Measurements from ENCODE around the gene ASXL3. TPM values are rescaled to one million over a fixed set of nuclear protein-coding genes. Genes with fewer than 3 reads are reported as not detected.

The ASXL3 gene
- total RNA-seq, 4 donors from 2014 or later = 0.13 to 0.62 (median 0.41) TPM

- WGBS, 2 donors = 70% methylated on average over 2 of the region's 2 CpGs
- TF ChIP-seq CTCF (IDR thresholded peaks at IDR 0.05) (no peak), POLR2A (IDR thresholded peaks at IDR 0.05) (no peak)
- H3K4me3 ChIP-seq (ENCODE audit: low read depth, poor library complexity, severe bottlenecking) = no peak overlapping the region
- intact Hi-C loops (cut with DNase I; ENCODE audit: low total_unique reads) = no loop called here
- no peak for DNase-seq (ENCODE audit: low spot score in 2 of 2)
Observed at GRCh38 chr18:33720133-33720532, 142.1 kb downstream of the ASXL3 start.

- 83 to 87% methylated on average over 4 of the region's 4 CpGs for WGBS, 2 donors
- no peak overlapping the region for H3K4me3 ChIP-seq (ENCODE audit: low read depth, poor library complexity, severe bottlenecking)
- no peak for TF ChIP-seq CTCF (IDR thresholded peaks at IDR 0.05)
- no peak for TF ChIP-seq POLR2A (IDR thresholded peaks at IDR 0.05)
- DNase-seq (ENCODE audit: low spot score in 2 of 2) = no peak
- intact Hi-C loops (cut with DNase I; ENCODE audit: low total_unique reads) = no loop called here
Observed at GRCh38 chr18:33729556-33729955, 151.5 kb downstream of the ASXL3 start.

DNA sequence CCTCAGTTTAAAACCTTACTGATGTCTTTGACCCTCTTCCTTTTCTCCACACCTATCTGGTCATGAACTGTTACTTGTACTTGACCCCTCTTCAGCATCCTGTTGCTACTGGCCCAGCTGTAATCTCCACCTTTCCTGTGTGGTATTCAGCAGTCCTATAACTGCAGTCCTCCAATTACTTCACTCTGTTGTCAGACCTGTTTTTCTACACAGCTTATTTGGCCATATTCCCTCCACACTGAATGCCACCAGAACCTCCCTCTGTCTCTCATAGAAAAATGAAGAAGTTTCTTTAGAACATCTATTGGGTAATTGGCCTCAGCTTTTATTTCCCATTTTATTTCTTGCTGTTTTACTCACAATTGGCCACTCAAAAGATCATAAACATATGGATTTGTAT, 155.4 kb downstream of the ASXL3 start:
- no peak for DNase-seq (ENCODE audit: low spot score in 2 of 2)
- no peak overlapping the region for H3K4me3 ChIP-seq (ENCODE audit: low read depth, poor library complexity, severe bottlenecking)
- intact Hi-C loops (cut with DNase I; ENCODE audit: low total_unique reads) = no loop called here
- TF ChIP-seq POLR2A (IDR thresholded peaks at IDR 0.05) = no peak
- TF ChIP-seq CTCF (IDR thresholded peaks at IDR 0.05) = no peak

GRCh38 chr18:33735428-33735827, 157.4 kb downstream of the ASXL3 start:
- no peak overlapping the region for H3K4me3 ChIP-seq (ENCODE audit: low read depth, poor library complexity, severe bottlenecking)
- WGBS, 2 donors = 91 to 92% methylated on average over 1 of the region's 1 CpG
- intact Hi-C loops (cut with DNase I; ENCODE audit: low total_unique reads) = no loop called here
- no peak for TF ChIP-seq CTCF (IDR thresholded peaks at IDR 0.05)
- no peak for TF ChIP-seq POLR2A (IDR thresholded peaks at IDR 0.05)
- DNase-seq (ENCODE audit: low spot score in 2 of 2) = no peak

DNA sequence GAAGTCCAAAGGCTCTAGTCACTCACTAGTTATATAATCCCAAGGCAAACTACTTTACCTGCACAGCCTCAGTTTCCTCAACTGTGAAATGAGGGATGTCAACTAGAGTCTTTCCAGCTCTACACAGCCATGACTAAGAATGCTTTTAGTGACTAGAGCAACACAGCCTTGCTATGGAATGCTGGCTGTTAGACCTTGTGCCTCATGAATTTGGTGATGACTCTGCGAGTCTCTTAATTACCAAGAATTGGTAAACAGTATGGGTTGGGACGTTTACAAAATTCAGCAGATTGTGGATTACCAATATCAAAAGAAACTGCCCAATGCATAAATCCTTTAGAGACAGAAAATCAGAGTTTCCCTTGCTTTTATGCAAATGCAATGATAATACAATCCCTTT, 163.7 kb downstream of the ASXL3 start:
- TF ChIP-seq POLR2A (IDR thresholded peaks at IDR 0.05) (no peak), CTCF (IDR thresholded peaks at IDR 0.05) (no peak)
- WGBS, 2 donors = 83 to 92% methylated on average over 2 of the region's 2 CpGs
- intact Hi-C loops (cut with DNase I; ENCODE audit: low total_unique reads) = no loop called here
- no peak overlapping the region for H3K4me3 ChIP-seq (ENCODE audit: low read depth, poor library complexity, severe bottlenecking)
- DNase-seq (ENCODE audit: low spot score in 2 of 2) = no peak

- no peak for DNase-seq (ENCODE audit: low spot score in 2 of 2)
- TF ChIP-seq POLR2A (IDR thresholded peaks at IDR 0.05) (no peak), CTCF (IDR thresholded peaks at IDR 0.05) (no peak)
- intact Hi-C loops (cut with DNase I; ENCODE audit: low total_unique reads) = no loop called here
- H3K4me3 ChIP-seq (ENCODE audit: low read depth, poor library complexity, severe bottlenecking) = no peak overlapping the region
- 83 to 85% methylated on average over 20 of the region's 20 CpGs for WGBS, 2 donors
Observed at GRCh38 chr18:33744032-33744697, 166.1 kb downstream of the ASXL3 start.
